Heart right ventricle (tissue), 16 donors: Measurements from ENCODE around the gene CLEC16A. TPM values are rescaled to one million over a fixed set of nuclear protein-coding genes. Genes with fewer than 3 reads are reported as not detected.

ENCODE experiments used
- ATAC-seq, 8 donors: fragments of 200-7000 bp; cut with Tn5 transposase; one replicate each; pipeline ENCODE4 v1.9.1; 2020; ENCODE audit warnings: mild to moderate bottlenecking in 8 of 8, moderate library complexity in 8 of 8, moderate number of reproducible peaks in 1 of 8
- DNase-seq, 2 donors: peaks; one replicate each; pipeline ENCODE4 v3.0.0-alpha.2; 2020
- H3K27ac ChIP-seq, 10 donors: fragments of 200-600 bp; sonication (generic) in 2 of 10; one replicate each; pipeline versions ENCODE4 v1.5.0 to v1.8.0; 2020 to 2022; ENCODE audit warnings: mild to moderate bottlenecking in 3 of 10
- H3K27me3 ChIP-seq, 7 donors: fragments of 200-600 bp; one replicate each; pipeline ENCODE4 v1.8.0; 2021 to 2022; ENCODE audit warnings: mild to moderate bottlenecking in 2 of 7
- H3K36me3 ChIP-seq, 9 donors: fragments of 200-600 bp; sonication (generic) in 1 of 9; one replicate each; pipeline versions ENCODE4 v1.5.0 to v1.8.0; 2020 to 2022; ENCODE audit warnings: mild to moderate bottlenecking in 2 of 9
- H3K4me1 ChIP-seq, 9 donors: fragments of 200-600 bp; sonication (generic) in 1 of 9; one replicate each; pipeline versions ENCODE4 v1.5.0 to v1.8.0; 2020 to 2022; ENCODE audit warnings: mild to moderate bottlenecking in 4 of 9
- H3K4me3 ChIP-seq, 10 donors: fragments of 200-600 bp; sonication (generic) in 2 of 10; one replicate each; pipeline versions ENCODE4 v1.5.0 to v1.8.0; 2020 to 2022; ENCODE audit warnings: mild to moderate bottlenecking in 7 of 10, moderate library complexity in 2 of 10
- H3K9me3 ChIP-seq, 11 donors: fragments of 200-600 bp in 10 of 11; sonication (generic) in 2 of 11; one replicate each; pipeline versions ENCODE4 v1.5.0 to v1.8.0; 2013 to 2022; ENCODE audit warnings: mild to moderate bottlenecking in 2 of 11, control low read depth in 1 of 11, moderate library complexity in 1 of 11
- CTCF ChIP-seq, 9 donors: fragments of 200-600 bp; sonication (generic) in 2 of 9; IDR thresholded peaks; one replicate each; pipeline versions ENCODE4 v1.5.0 to v1.8.0; 2021 to 2022; ENCODE audit warnings: antibody characterized with exemption in 9 of 9, mild to moderate bottlenecking in 5 of 9, moderate library complexity in 1 of 9
- WGBS, 2 donors: extraction: QIAGEN DNeasy Blood & Tissue Kit; methylation state at CpG; one replicate each; pipeline ENCODE4 v1.1.7; 2013; ENCODE audit warnings: inconsistent platforms in 1 of 2; 5-methylcytosine and 5-hydroxymethylcytosine counted together
- intact Hi-C, 10 donors: fragments of 100-400 bp; cut with DNase I; formaldehyde crosslinking; loops; one replicate each; pipeline versions ENCODE4 v1.11.1 to v1.14.2; 2022
- polyA plus RNA-seq, 2 donors: library from polyadenylated mRNA; stranded (reverse); fragments of 200-250 nt; gene quantifications; one replicate each; pipeline ENCODE4 v1.2.3, GENCODE V29; 2013
- total RNA-seq, 10 donors: library from RNA; stranded (reverse); fragmentation: NEBNext Ultra II Directional in 3 of 10; extraction: Animal tissue kit (Norgen Biotek cat#: 25700) in 3 of 10; gene quantifications; one replicate each; pipeline versions ENCODE4 v1.2.1 to v1.2.4, GENCODE V29; 2021 to 2023
- donor health status: Arrhythmogenic right ventricular cardiomyopathy.
- donor health status: ischemic (EF 13 %, LVEDD 7.1; RV severe dilation, severe dysfunction).
- donor health status: healthy with polysubstance abuse.
- donor health status: DM: no; HTN: yes; CAD: no.
- donor health status: DM: no; HTN: no; CAD: no.
- donor health status: ischemic (EF 25% LVEDD 6.9; RV normal size, moderate dysfunction).
- donor health status: ischemic (EF 25% LVEDD 5.7; RV mildly dilated, moderate dysfunction).
- donor health status: healthy.
- donor health status: DM: yes; HTN: yes; CAD: no.
- donor health status: Ischemic cardiomyopathy.
- donor health status: ischemic (EF 35%, LVEDD 5.7; RV mildly dilated, moderate dysfunction).
- donor health status: nonischemic (EF 11% LVEDD 7.7; RV severe dilation, severe dysfunction).
- donor health status: DM: yes; HTN: yes; CAD: no.
- donor health status: PGD.
- donor health status: ischemic (EF 29% LVEDD 5.4; RV normal size, mild dysfunction).
- donor health status: nonischemic (EF 23%, LVEDD 6.1; RV moderate dilation, normal function).

The CLEC16A gene
- total and polyA plus RNA-seq, 12 donors: 12.1 to 30.8 (median 23.0) TPM

- TF ChIP-seq CTCF (IDR thresholded peaks at IDR 0.05): no peak
- intact Hi-C loops: no loop called here
- Histone ChIP-seq H3K36me3 (peaks cover 0 to 31% (median 0%) of the 10 kb centered on the region in 9 donors), H3K9me3 (no peaks in the 10 kb centered on the region), H3K4me1 (peaks cover 0 to 37% (median 19%) of the 10 kb centered on the region in 9 donors), H3K27ac (no peak overlapping the region), H3K27me3 (no peaks in the 10 kb centered on the region), H3K4me3 (no peak overlapping the region)
- WGBS, 2 donors: 91 to 92% methylated on average over 7 of the region's 7 CpGs
- DNase-seq (no peak), ATAC-seq (no peak)
Measured at GRCh38 chr16:11080999-11081630, 136.8 kb downstream of the CLEC16A start.

GRCh38 chr16:11082108-11082859 lies 137.9 kb downstream of the CLEC16A start:
- no peak for TF ChIP-seq CTCF (IDR thresholded peaks at IDR 0.05)
- Histone ChIP-seq H3K4me1 (peaks cover 0 to 37% (median 19%) of the 10 kb centered on the region in 9 donors), H3K36me3 (peaks cover 0 to 29% (median 0%) of the 10 kb centered on the region in 9 donors), H3K9me3 (no peaks in the 10 kb centered on the region), H3K4me3 (no peak overlapping the region), H3K27me3 (no peaks in the 10 kb centered on the region), H3K27ac (no peak overlapping the region)
- ATAC-seq: no peak
- DNase-seq: no peak
- WGBS, 2 donors: 94 to 95% methylated on average over 16 of the region's 16 CpGs
- intact Hi-C loops: no loop called here

GRCh38 chr16:11082860-11083388 lies 138.6 kb downstream of the CLEC16A start:
- Histone ChIP-seq H3K27ac (no peak overlapping the region), H3K4me3 (no peak overlapping the region), H3K4me1 (peaks cover 0 to 34% (median 19%) of the 10 kb centered on the region in 9 donors), H3K27me3 (no peaks in the 10 kb centered on the region), H3K9me3 (no peaks in the 10 kb centered on the region), H3K36me3 (peaks cover 0 to 34% (median 0%) of the 10 kb centered on the region in 9 donors)
- ATAC-seq: no peak
- DNase-seq: no peak
- TF ChIP-seq CTCF (IDR thresholded peaks at IDR 0.05): no peak
- 90 to 97% methylated on average over 2 of the region's 2 CpGs for WGBS, 2 donors
- intact Hi-C loops: no loop called here

GRCh38 chr16:11084484-11084875 lies 140.1 kb downstream of the CLEC16A start:
- Histone ChIP-seq H3K9me3 (no peaks in the 10 kb centered on the region), H3K27me3 (no peaks in the 10 kb centered on the region), H3K27ac (no peak overlapping the region), H3K4me1 (peaks cover 0 to 20% (median 6%) of the 10 kb centered on the region in 9 donors), H3K4me3 (no peak overlapping the region), H3K36me3 (peaks cover 0 to 38% (median 0%) of the 10 kb centered on the region in 9 donors)
- ATAC-seq (peak in 3 of 8 donors; percentile 16 to 67 (median 31)), DNase-seq (no peak)
- TF ChIP-seq CTCF (IDR thresholded peaks at IDR 0.05): no peak
- intact Hi-C loops: no loop called here
- 72 to 80% methylated on average over 11 of the region's 11 CpGs for WGBS, 2 donors
